SKM-1 (cell line): ENCODE results near the gene CSNK1G2.

Experiments
- DNase-seq: peaks from one replicate; lab custom pipeline; 2025; ENCODE audit not compliant: unreplicated experiment; lab: John Stamatoyannopoulos, UW

The CSNK1G2 gene

GRCh38 chr19:1943661-1944087, 2.7 kb downstream of the CSNK1G2 start:
- DNase-seq = no peak

GRCh38 chr19:1944088-1944915, 3.3 kb downstream of the CSNK1G2 start:
- no peak for DNase-seq

GRCh38 chr19:1944916-1945561, 4.1 kb downstream of the CSNK1G2 start:
- DNase-seq = no peak

GRCh38 chr19:1945899-1946298, 4.9 kb downstream of the CSNK1G2 start:
- DNase-seq = no peak

GRCh38 chr19:1947651-1948209, 6.8 kb downstream of the CSNK1G2 start:
- no peak for DNase-seq

- no peak for DNase-seq
Measured at GRCh38 chr19:1949304-1950101, 8.5 kb downstream of the CSNK1G2 start.

- no peak for DNase-seq
Measured at GRCh38 chr19:1950640-1951039, 9.7 kb downstream of the CSNK1G2 start.

- DNase-seq = no peak
Measured at GRCh38 chr19:1952635-1953034, 11.7 kb downstream of the CSNK1G2 start.

- no peak for DNase-seq
Measured at GRCh38 chr19:1953037-1953436, 12.1 kb downstream of the CSNK1G2 start.

GRCh38 chr19:1953441-1954094, 12.6 kb downstream of the CSNK1G2 start:
- no peak for DNase-seq

GRCh38 chr19:1954532-1954933, 13.6 kb downstream of the CSNK1G2 start:
- DNase-seq = no peak

- DNase-seq = no peak
Measured at GRCh38 chr19:1955171-1956121, 14.5 kb downstream of the CSNK1G2 start.

GRCh38 chr19:1956122-1956494, 15.1 kb downstream of the CSNK1G2 start:
- DNase-seq = no peak

- DNase-seq = no peak
Measured at GRCh38 chr19:1956868-1957492, 16.0 kb downstream of the CSNK1G2 start.

GRCh38 chr19:1957562-1958248, 16.7 kb downstream of the CSNK1G2 start:
- no peak for DNase-seq

GRCh38 chr19:1959928-1960589, 19.1 kb downstream of the CSNK1G2 start:
- DNase-seq = no peak

GRCh38 chr19:1961000-1961883, 20.3 kb downstream of the CSNK1G2 start:
- no peak for DNase-seq
